ENCODE results near the gene GATC.

Gene GATC

DNA sequence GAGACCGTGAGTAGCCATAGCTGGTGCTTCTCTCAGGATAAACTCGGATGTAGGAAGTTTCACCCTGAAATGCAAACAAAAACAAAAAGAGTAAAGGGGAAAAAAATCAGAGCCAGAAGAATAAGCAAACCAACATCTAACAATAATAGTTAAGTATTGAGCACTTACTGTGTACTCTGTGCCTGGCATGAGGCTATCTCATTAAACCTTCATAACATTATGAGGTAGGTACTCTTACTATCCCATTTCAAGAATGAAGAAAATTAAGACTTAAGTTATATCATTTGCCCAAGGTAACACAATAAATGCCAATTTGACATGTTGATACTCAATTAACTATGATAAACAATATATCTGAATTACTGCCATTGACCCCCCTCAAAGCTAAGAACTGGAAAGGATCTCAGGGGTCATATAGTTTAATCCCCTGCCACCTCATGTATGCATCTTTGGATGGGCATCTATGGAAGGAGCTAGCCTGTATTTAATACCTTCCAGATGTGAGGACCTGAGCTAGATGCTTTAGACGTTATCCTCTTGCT lies 15.9 kb downstream of the GATC start:
- Histone ChIP-seq H3K18ac (ENCODE audit: low read depth in 1 of 2, low read length in 2 of 2) (no peak overlapping the region), H3K4me2 (ENCODE audit: low read length, poor library complexity, severe bottlenecking) (no peak overlapping the region), H2BK12ac (ENCODE audit: low read length in 2 of 2) (no peak overlapping the region), H3K14ac (ENCODE audit: low read length in 2 of 2) (no peak overlapping the region), H3K4me3 (ENCODE audit: insufficient read depth in 1 of 2, low read depth in 1 of 2, low read length in 2 of 2) (no peak overlapping the region), H3K4me1 (ENCODE audit: control insufficient read depth, insufficient read depth, low read depth, low read length) (peaks cover 2% of the 10 kb centered on the region), H2BK15ac (ENCODE audit: low read depth, poor library complexity, severe bottlenecking) (no peak overlapping the region), H3K9ac (ENCODE audit: low read length) (peak overlapping the region; percentile 11), H4K8ac (ENCODE audit: low read length) (no peak overlapping the region), H3K79me1 (replicated peaks; ENCODE audit: low read length, poor library complexity, severe bottlenecking) (peaks cover 16% of the 10 kb centered on the region), H3K27me3 (ENCODE audit: control insufficient read depth in 1 of 2, insufficient read depth in 1 of 2, low read length in 2 of 2) (no peaks in the 10 kb centered on the region), H3K4ac (ENCODE audit: low read depth in 1 of 2, low read length in 2 of 2) (no peak overlapping the region), H2BK5ac (ENCODE audit: low read depth, low read length, poor library complexity, severe bottlenecking) (no peak overlapping the region), H3K36me3 (ENCODE audit: control insufficient read depth in 1 of 2, insufficient read depth in 2 of 2, low read depth in 1 of 2, low read length in 2 of 2) (peaks cover 40 to 87% of the 10 kb centered on the region in 2 experiments), H4K91ac (ENCODE audit: low read length) (no peak overlapping the region), H2AFZ (ENCODE audit: low read depth, low read length) (no peak overlapping the region), H2BK120ac (ENCODE audit: low read depth, low read length) (no peak overlapping the region), H3K23ac (ENCODE audit: low read length in 2 of 2) (no peak overlapping the region), H3K9me3 (ENCODE audit: control insufficient read depth, low read length) (no peaks in the 10 kb centered on the region), H3K27ac (ENCODE audit: low read length, poor library complexity, severe bottlenecking) (no peak overlapping the region), H2AK5ac (ENCODE audit: low read length, severe bottlenecking) (no peak overlapping the region)
- no peak for DNase-seq
- 96% methylated on average over 1 of the region's 3 CpGs for WGBS

- Histone ChIP-seq H3K14ac (ENCODE audit: low read length in 2 of 2) (no peak overlapping the region), H3K4me1 (ENCODE audit: control insufficient read depth, insufficient read depth, low read depth, low read length) (peaks cover 6% of the 10 kb centered on the region), H3K18ac (ENCODE audit: low read depth in 1 of 2, low read length in 2 of 2) (no peak overlapping the region), H3K36me3 (ENCODE audit: control insufficient read depth in 1 of 2, insufficient read depth in 2 of 2, low read depth in 1 of 2, low read length in 2 of 2) (peaks cover 32 to 79% of the 10 kb centered on the region in 2 experiments), H4K8ac (ENCODE audit: low read length) (peak overlapping the region; percentile 51), H2BK120ac (ENCODE audit: low read depth, low read length) (no peak overlapping the region), H3K79me1 (replicated peaks; ENCODE audit: low read length, poor library complexity, severe bottlenecking) (peaks cover 13% of the 10 kb centered on the region), H3K23ac (ENCODE audit: low read length in 2 of 2) (no peak overlapping the region), H3K27me3 (ENCODE audit: control insufficient read depth in 1 of 2, insufficient read depth in 1 of 2, low read length in 2 of 2) (no peaks in the 10 kb centered on the region), H2AK5ac (ENCODE audit: low read length, severe bottlenecking) (no peak overlapping the region), H3K9ac (ENCODE audit: low read length) (peak overlapping the region; percentile 11), H2BK15ac (ENCODE audit: low read depth, poor library complexity, severe bottlenecking) (no peak overlapping the region), H3K4ac (ENCODE audit: low read depth in 1 of 2, low read length in 2 of 2) (no peak overlapping the region), H3K27ac (ENCODE audit: low read length, poor library complexity, severe bottlenecking) (no peak overlapping the region), H4K91ac (ENCODE audit: low read length) (no peak overlapping the region), H3K4me3 (ENCODE audit: insufficient read depth in 1 of 2, low read depth in 1 of 2, low read length in 2 of 2) (no peak overlapping the region), H2AFZ (ENCODE audit: low read depth, low read length) (no peak overlapping the region), H2BK12ac (ENCODE audit: low read length in 2 of 2) (no peak overlapping the region), H3K9me3 (ENCODE audit: control insufficient read depth, low read length) (no peaks in the 10 kb centered on the region), H2BK5ac (ENCODE audit: low read depth, low read length, poor library complexity, severe bottlenecking) (no peak overlapping the region), H3K4me2 (ENCODE audit: low read length, poor library complexity, severe bottlenecking) (no peak overlapping the region)
- WGBS: 96% methylated on average over 5 of the region's 5 CpGs
- no peak for DNase-seq
Observed at GRCh38 chr12:120463712-120464111, 17.5 kb downstream of the GATC start.

GRCh38 chr12:120465756-120466155 lies 19.5 kb downstream of the GATC start:
- DNase-seq: no peak
- Histone ChIP-seq H2BK5ac (ENCODE audit: low read depth, low read length, poor library complexity, severe bottlenecking) (no peak overlapping the region), H3K27me3 (ENCODE audit: control insufficient read depth in 1 of 2, insufficient read depth in 1 of 2, low read length in 2 of 2) (no peaks in the 10 kb centered on the region), H2BK15ac (ENCODE audit: low read depth, poor library complexity, severe bottlenecking) (no peak overlapping the region), H3K4me3 (ENCODE audit: insufficient read depth in 1 of 2, low read depth in 1 of 2, low read length in 2 of 2) (no peak overlapping the region), H3K79me1 (replicated peaks; ENCODE audit: low read length, poor library complexity, severe bottlenecking) (peaks cover 17% of the 10 kb centered on the region), H4K91ac (ENCODE audit: low read length) (no peak overlapping the region), H3K23ac (ENCODE audit: low read length in 2 of 2) (no peak overlapping the region), H3K9me3 (ENCODE audit: control insufficient read depth, low read length) (no peaks in the 10 kb centered on the region), H3K14ac (ENCODE audit: low read length in 2 of 2) (no peak overlapping the region), H3K27ac (ENCODE audit: low read length, poor library complexity, severe bottlenecking) (no peak overlapping the region), H3K4ac (ENCODE audit: low read depth in 1 of 2, low read length in 2 of 2) (no peak overlapping the region), H3K18ac (ENCODE audit: low read depth in 1 of 2, low read length in 2 of 2) (no peak overlapping the region), H3K4me1 (ENCODE audit: control insufficient read depth, insufficient read depth, low read depth, low read length) (peaks cover 12% of the 10 kb centered on the region), H2AFZ (ENCODE audit: low read depth, low read length) (no peak overlapping the region), H2AK5ac (ENCODE audit: low read length, severe bottlenecking) (no peak overlapping the region), H3K4me2 (ENCODE audit: low read length, poor library complexity, severe bottlenecking) (no peak overlapping the region), H4K8ac (ENCODE audit: low read length) (no peak overlapping the region), H3K36me3 (ENCODE audit: control insufficient read depth in 1 of 2, insufficient read depth in 2 of 2, low read depth in 1 of 2, low read length in 2 of 2) (peaks cover 24 to 62% of the 10 kb centered on the region in 2 experiments), H2BK12ac (ENCODE audit: low read length in 2 of 2) (no peak overlapping the region), H3K9ac (ENCODE audit: low read length) (peak overlapping the region; percentile 59), H2BK120ac (ENCODE audit: low read depth, low read length) (no peak overlapping the region)
- 50% methylated on average over 4 of the region's 5 CpGs for WGBS

GRCh38 chr12:120466560-120467315 lies 20.5 kb downstream of the GATC start:
- Histone ChIP-seq H3K4ac (ENCODE audit: low read depth in 1 of 2, low read length in 2 of 2) (no peak overlapping the region), H2AK5ac (ENCODE audit: low read length, severe bottlenecking) (no peak overlapping the region), H3K9ac (ENCODE audit: low read length) (peak overlapping the region; percentile 59), H3K79me1 (replicated peaks; ENCODE audit: low read length, poor library complexity, severe bottlenecking) (peaks cover 15% of the 10 kb centered on the region), H2AFZ (ENCODE audit: low read depth, low read length) (no peak overlapping the region), H3K23ac (ENCODE audit: low read length in 2 of 2) (no peak overlapping the region), H3K18ac (ENCODE audit: low read depth in 1 of 2, low read length in 2 of 2) (no peak overlapping the region), H4K8ac (ENCODE audit: low read length) (no peak overlapping the region), H3K9me3 (ENCODE audit: control insufficient read depth, low read length) (no peaks in the 10 kb centered on the region), H3K36me3 (ENCODE audit: control insufficient read depth in 1 of 2, insufficient read depth in 2 of 2, low read depth in 1 of 2, low read length in 2 of 2) (peaks cover 20 to 52% of the 10 kb centered on the region in 2 experiments), H2BK5ac (ENCODE audit: low read depth, low read length, poor library complexity, severe bottlenecking) (no peak overlapping the region), H3K4me1 (ENCODE audit: control insufficient read depth, insufficient read depth, low read depth, low read length) (peaks cover 12% of the 10 kb centered on the region), H3K27me3 (ENCODE audit: control insufficient read depth in 1 of 2, insufficient read depth in 1 of 2, low read length in 2 of 2) (no peaks in the 10 kb centered on the region), H3K14ac (ENCODE audit: low read length in 2 of 2) (no peak overlapping the region), H2BK15ac (ENCODE audit: low read depth, poor library complexity, severe bottlenecking) (no peak overlapping the region), H2BK120ac (ENCODE audit: low read depth, low read length) (no peak overlapping the region), H4K91ac (ENCODE audit: low read length) (no peak overlapping the region), H3K27ac (ENCODE audit: low read length, poor library complexity, severe bottlenecking) (no peak overlapping the region), H2BK12ac (ENCODE audit: low read length in 2 of 2) (no peak overlapping the region), H3K4me3 (ENCODE audit: insufficient read depth in 1 of 2, low read depth in 1 of 2, low read length in 2 of 2) (no peak overlapping the region), H3K4me2 (ENCODE audit: low read length, poor library complexity, severe bottlenecking) (no peak overlapping the region)
- WGBS: 86% methylated on average over 7 of the region's 8 CpGs
- peak; percentile 52 for DNase-seq
